Measurements from ENCODE around the gene POTEM. TPM values are rescaled to one million over a fixed set of nuclear protein-coding genes. Genes with fewer than 3 reads are reported as not detected.

The POTEM gene
- total RNA-seq: not detected in 2 replicates

GRCh38 chr14:18967134-18967533, at the start of gene POTEM:
Gene POTEM (plus strand): TSS chr14:18967434. CDS start chr14:18967486, 52 bp downstream.

